Neuronal stem cell (in vitro differentiated cells): ENCODE data around the gene EXOSC5.

Source experiments
- DNase-seq: peaks from one replicate; pipeline ENCODE4 v3.0.0-alpha.2; 2013; ENCODE audit warnings: low spot score
- H2AFZ ChIP-seq: one replicate; pipeline ENCODE4 v1.6.1; 2013; ENCODE audit warnings: mild to moderate bottlenecking, low read length, inconsistent platforms
- H2AK5ac ChIP-seq: 2 replicates; pipeline ENCODE4 v1.6.1; 2013; ENCODE audit warnings: low read depth, mild to moderate bottlenecking, inconsistent platforms, low read length, moderate library complexity, mixed read lengths
- H2BK120ac ChIP-seq: 2 replicates; pipeline ENCODE4 v1.6.1; 2013; ENCODE audit warnings: low read depth, mild to moderate bottlenecking, inconsistent platforms, low read length, moderate library complexity, mixed read lengths
- H2BK12ac ChIP-seq: one replicate; pipeline ENCODE4 v1.6.1; 2013; ENCODE audit warnings: low read length, inconsistent platforms
- H2BK15ac ChIP-seq: 2 replicates; pipeline ENCODE4 v1.6.1; 2013; ENCODE audit warnings: mild to moderate bottlenecking, low read length, inconsistent platforms, mixed read lengths
- H2BK5ac ChIP-seq: one replicate; pipeline ENCODE4 v1.6.1; 2013; ENCODE audit warnings: inconsistent platforms, mild to moderate bottlenecking, low read length, moderate library complexity
- H3K14ac ChIP-seq: one replicate; pipeline ENCODE4 v1.6.1; 2013; ENCODE audit warnings: low read length, inconsistent platforms
- H3K18ac ChIP-seq: 2 replicates; pipeline ENCODE4 v1.6.1; 2013; ENCODE audit warnings: low read length, inconsistent platforms
- H3K23ac ChIP-seq: 2 replicates; pipeline ENCODE4 v1.6.1; 2013; ENCODE audit warnings: low read depth, mild to moderate bottlenecking, mixed read lengths, low read length, inconsistent platforms; ENCODE audit not compliant: poor library complexity
- H3K27ac ChIP-seq: replicated peaks from 3 replicates; pipeline ENCODE4 v1.5.1; 2013; ENCODE audit warnings: low read length, inconsistent platforms
- H3K27me3 ChIP-seq, 3 experiments: 2 replicates each; pipeline ENCODE4 v1.6.1; 2013; ENCODE audit warnings: low read length in 3 of 3, mild to moderate bottlenecking in 2 of 3, inconsistent platforms in 1 of 3, low read depth in 1 of 3, mixed read lengths in 1 of 3, moderate library complexity in 1 of 3; ENCODE audit not compliant: control insufficient read depth in 3 of 3, insufficient read depth in 3 of 3
- H3K36me3 ChIP-seq, 2 donors: replicated peaks in 1 of 2; 2 replicates each; pipeline ENCODE4 v1.6.1; 2013; ENCODE audit warnings: low read length in 2 of 2; ENCODE audit not compliant: control insufficient read depth in 2 of 2, insufficient read depth in 2 of 2
- H3K4ac ChIP-seq: 2 replicates; pipeline ENCODE4 v1.6.1; 2013; ENCODE audit warnings: inconsistent platforms, mild to moderate bottlenecking, low read length, moderate library complexity
- H3K4me1 ChIP-seq, 2 donors: 1 replicate in 1 of 2; 2 replicates in 1 of 2; pipeline ENCODE4 v1.6.1; 2013; ENCODE audit warnings: low read length in 2 of 2, low read depth in 1 of 2; ENCODE audit not compliant: control insufficient read depth in 2 of 2, insufficient read depth in 1 of 2
- H3K4me2 ChIP-seq: one replicate; pipeline ENCODE4 v1.6.1; 2013; ENCODE audit warnings: mild to moderate bottlenecking, low read length, inconsistent platforms; ENCODE audit not compliant: insufficient read depth, poor library complexity, severe bottlenecking
- H3K4me3 ChIP-seq, 2 donors: 2 replicates each; pipeline ENCODE4 v1.5.1; 2013; ENCODE audit warnings: low read length in 2 of 2, mild to moderate bottlenecking in 2 of 2, inconsistent platforms in 1 of 2, moderate library complexity in 1 of 2
- H3K79me1 ChIP-seq: one replicate; pipeline ENCODE4 v1.6.1; 2013; ENCODE audit warnings: low read depth, mild to moderate bottlenecking, inconsistent platforms, low read length, moderate library complexity
- H3K9ac ChIP-seq: one replicate; pipeline ENCODE4 v1.6.1; 2013; ENCODE audit warnings: mild to moderate bottlenecking, low read depth, low read length, inconsistent platforms; ENCODE audit not compliant: poor library complexity
- H3K9me3 ChIP-seq, 2 donors: replicated peaks in 1 of 2; 2 replicates each; pipeline versions ENCODE3 to v1.6.1; 2013; ENCODE audit warnings: low read length in 2 of 2, mild to moderate bottlenecking in 2 of 2, inconsistent platforms in 1 of 2, low read depth in 1 of 2, mixed read lengths in 1 of 2, moderate library complexity in 1 of 2; ENCODE audit not compliant: control insufficient read depth in 2 of 2, insufficient read depth in 1 of 2
- H4K8ac ChIP-seq: one replicate; pipeline ENCODE4 v1.6.1; 2013; ENCODE audit warnings: low read depth, mild to moderate bottlenecking, inconsistent platforms, low read length, moderate library complexity
- H4K91ac ChIP-seq: one replicate; pipeline ENCODE4 v1.6.1; 2013; ENCODE audit warnings: low read length, low read depth, mild to moderate bottlenecking, inconsistent platforms; ENCODE audit not compliant: poor library complexity
- WGBS, 2 donors: extraction: QIAGEN DNeasy Blood & Tissue Kit; methylation state at CpG; one replicate each; pipeline ENCODE4 v1.1.7; 2013; ENCODE audit warnings: missing lambda C conversion rate in 2 of 2, mixed read lengths in 1 of 2; ENCODE audit not compliant: insufficient read length in 2 of 2, insufficient replicate concordance in 1 of 2; ENCODE audit errors: extremely low coverage in 2 of 2; 5-methylcytosine and 5-hydroxymethylcytosine counted together

Gene EXOSC5

DNA sequence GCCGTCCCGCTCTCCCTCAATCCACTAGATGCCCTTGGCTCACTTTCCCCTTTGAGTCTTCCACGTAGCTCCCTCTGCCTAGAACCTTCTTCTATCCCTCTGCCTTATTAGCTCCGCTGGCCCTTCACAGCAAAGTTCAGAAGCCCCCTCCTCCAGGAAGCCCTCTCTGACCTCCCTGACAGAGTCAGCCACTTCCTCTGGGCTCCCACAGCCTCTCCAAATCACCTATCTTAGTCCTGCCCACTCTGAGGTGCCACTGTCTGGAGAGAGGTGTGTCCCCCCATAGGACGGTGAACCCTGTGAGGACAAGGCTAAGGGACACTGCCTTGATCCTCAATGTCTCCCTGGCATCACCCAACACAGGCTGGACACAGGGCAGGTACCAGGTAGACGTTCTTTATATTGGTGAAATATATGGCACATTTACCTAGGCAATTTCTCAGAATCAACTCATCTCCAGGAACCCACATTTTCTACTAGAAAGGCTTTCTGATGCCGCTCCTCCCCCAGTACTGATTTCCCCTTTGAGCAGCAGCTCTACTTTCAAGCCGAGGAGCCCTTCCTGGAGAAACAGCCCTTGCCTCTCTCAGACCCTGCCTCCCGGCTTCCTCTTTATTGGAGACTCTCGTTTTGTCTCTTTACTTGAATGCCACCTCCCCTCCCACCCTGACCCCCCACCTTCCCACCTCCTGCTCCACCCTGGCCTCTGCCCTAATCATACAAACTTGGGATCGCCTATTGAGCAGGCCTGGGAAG lies 40.0 kb downstream of the EXOSC5 start:
- H2BK5ac ChIP-seq = no peak overlapping the region
- WGBS, 2 donors = no CpG with 5 or more reads among the region's 11 CpGs

DNA sequence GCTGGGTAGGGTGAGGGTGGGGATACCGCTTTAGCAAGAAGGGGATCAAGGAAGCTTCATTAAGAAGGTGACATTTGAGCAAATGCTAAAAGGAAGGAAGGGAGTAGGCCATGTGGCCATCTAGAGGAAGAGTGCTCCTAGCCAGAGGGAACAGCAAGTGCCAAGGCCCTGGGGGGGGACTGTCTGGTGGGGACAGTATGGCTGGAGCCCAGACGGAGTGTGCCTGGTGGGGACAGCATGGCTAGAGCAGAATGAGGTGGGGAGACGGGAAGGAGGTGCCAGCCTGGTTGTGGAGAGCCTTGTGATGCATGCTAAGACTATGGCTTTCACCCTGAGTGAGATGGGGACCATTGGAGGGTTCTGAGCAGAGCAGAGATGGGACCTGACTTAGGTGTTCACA lies 41.4 kb downstream of the EXOSC5 start:
- Histone ChIP-seq H4K91ac (no peak overlapping the region), H4K8ac (no peak overlapping the region), H2AFZ (no peak overlapping the region), H3K36me3 (no peaks in the 10 kb centered on the region), H3K4me1 (peaks cover 12 to 20% of the 10 kb centered on the region in 2 donors), H2BK120ac (no peak overlapping the region), H3K18ac (no peak overlapping the region), H3K14ac (no peak overlapping the region), H2BK5ac (no peak overlapping the region), H3K23ac (no peak overlapping the region), H3K4me3 (no peak overlapping the region), H3K9ac (no peak overlapping the region), H3K4me2 (no peak overlapping the region), H2BK15ac (no peak overlapping the region), H2AK5ac (no peak overlapping the region), H3K27ac (no peak overlapping the region), H3K79me1 (no peaks in the 10 kb centered on the region), H3K9me3 (peaks cover 0 to 1% of the 10 kb centered on the region in 2 donors), H2BK12ac (no peak overlapping the region), H3K4ac (no peak overlapping the region), H3K27me3 (peaks cover 0 to 32% (median 25%) of the 10 kb centered on the region in 3 experiments)
- no CpG with 5 or more reads among the region's 3 CpGs for WGBS, 2 donors
- no peak for DNase-seq

More for the DNA sequence above, 40.0 kb downstream of the EXOSC5 start:
- peaks cover 3 to 9% of the 10 kb centered on the region in 2 donors for H3K4me1 ChIP-seq
- H3K9ac ChIP-seq = no peak overlapping the region
- no peak for DNase-seq
- H2AFZ ChIP-seq = no peak overlapping the region
- H3K27me3 ChIP-seq = peaks cover 0 to 19% (median 14%) of the 10 kb centered on the region in 3 experiments
- no peak overlapping the region for H3K4me3 ChIP-seq
- no peak overlapping the region for H3K27ac ChIP-seq
- H4K91ac ChIP-seq = no peak overlapping the region
- H2BK120ac ChIP-seq = no peak overlapping the region
- no peak overlapping the region for H2BK12ac ChIP-seq
- H3K4me2 ChIP-seq = no peak overlapping the region
- H3K79me1 ChIP-seq = no peaks in the 10 kb centered on the region
- H3K36me3 ChIP-seq = peaks cover 0 to 4% of the 10 kb centered on the region in 2 donors
- H2BK15ac ChIP-seq = no peak overlapping the region
- H4K8ac ChIP-seq = no peak overlapping the region
- H2AK5ac ChIP-seq = peak overlapping the region; percentile 88
- no peak overlapping the region for H3K18ac ChIP-seq
- H3K9me3 ChIP-seq = peaks cover 0 to 1% of the 10 kb centered on the region in 2 donors
- H3K4ac ChIP-seq = no peak overlapping the region
- no peak overlapping the region for H3K23ac ChIP-seq
- H3K14ac ChIP-seq = no peak overlapping the region

DNA sequence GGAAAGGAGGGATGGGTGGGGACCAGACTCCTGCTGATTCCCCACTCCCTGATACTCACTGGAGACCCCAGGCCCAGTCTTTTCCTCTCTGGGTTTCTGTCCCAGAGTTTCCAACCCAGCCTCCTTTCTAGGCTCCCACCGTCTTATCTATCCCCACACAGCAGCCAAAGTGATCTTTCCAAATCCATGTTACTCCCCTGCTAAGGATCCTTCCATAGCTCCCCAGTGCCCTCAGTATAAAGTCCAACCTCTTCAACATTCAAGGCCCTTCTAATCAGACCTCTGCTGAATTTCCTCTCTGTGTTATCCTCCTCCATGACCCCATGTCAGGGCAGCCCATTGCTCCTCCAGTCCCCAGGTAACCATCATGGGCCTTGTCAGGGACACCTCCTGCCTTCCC lies 42.1 kb downstream of the EXOSC5 start:
- no peak overlapping the region for H3K23ac ChIP-seq
- H2AFZ ChIP-seq = no peak overlapping the region
- DNase-seq = no peak
- no peak overlapping the region for H3K18ac ChIP-seq
- no peak overlapping the region for H2BK5ac ChIP-seq
- peaks cover 14 to 23% of the 10 kb centered on the region in 2 donors for H3K4me1 ChIP-seq
- H3K4me2 ChIP-seq = no peak overlapping the region
- no peak overlapping the region for H3K4ac ChIP-seq
- H3K27me3 ChIP-seq = peaks cover 0 to 37% (median 25%) of the 10 kb centered on the region in 3 experiments
- no peak overlapping the region for H2BK15ac ChIP-seq
- no peak overlapping the region for H2BK12ac ChIP-seq
- no peak overlapping the region for H4K91ac ChIP-seq
- peak overlapping the region; percentile 89 for H2AK5ac ChIP-seq
- H3K4me3 ChIP-seq = no peak overlapping the region
- no CpG with 5 or more reads among the region's 1 CpG for whole genome bisulfite sequencing, 2 donors
- no peak overlapping the region for H3K9ac ChIP-seq
- no peak overlapping the region for H4K8ac ChIP-seq
- no peak overlapping the region for H3K14ac ChIP-seq
- no peak overlapping the region for H2BK120ac ChIP-seq
- H3K9me3 ChIP-seq = peaks cover 0 to 1% of the 10 kb centered on the region in 2 donors
- H3K79me1 ChIP-seq = no peaks in the 10 kb centered on the region
- no peak overlapping the region for H3K27ac ChIP-seq
- no peaks in the 10 kb centered on the region for H3K36me3 ChIP-seq

DNA sequence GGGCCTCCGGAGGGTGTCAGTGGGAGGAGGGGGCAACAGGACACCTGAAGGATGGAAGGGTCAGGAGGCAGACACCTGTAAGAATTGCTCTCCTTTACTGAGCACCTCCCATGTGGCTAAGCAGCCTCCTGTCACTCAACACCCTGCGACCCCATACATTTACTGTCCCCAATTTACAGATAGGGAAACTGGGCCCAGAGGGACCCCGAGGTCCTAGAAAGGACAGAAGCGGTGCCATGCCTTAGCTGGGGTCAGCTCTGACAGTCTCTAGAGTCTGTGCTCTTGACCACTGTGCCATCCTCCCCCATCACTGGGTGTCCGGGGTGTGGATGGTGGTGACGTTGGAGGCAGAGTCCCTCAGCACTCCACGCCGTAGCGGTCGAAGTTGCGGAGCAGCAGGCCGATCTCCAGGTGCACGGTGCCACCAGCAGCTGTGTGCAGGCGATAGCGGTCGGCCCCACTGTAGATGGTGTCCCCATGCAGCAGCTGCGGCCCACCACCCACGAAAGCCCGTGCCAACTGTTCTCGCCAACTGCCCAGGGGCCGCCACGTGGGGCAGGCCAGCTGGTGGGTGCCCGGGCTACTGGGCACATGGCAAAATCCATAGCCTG lies 42.7 kb downstream of the EXOSC5 start:
- Histone ChIP-seq H2AFZ (peak overlapping the region; percentile 99), H2BK120ac (no peak overlapping the region), H3K9ac (peak overlapping the region; percentile 30), H4K8ac (no peak overlapping the region), H3K4me1 (peaks cover 14 to 23% of the 10 kb centered on the region in 2 donors), H3K27me3 (peaks cover 0 to 41% (median 25%) of the 10 kb centered on the region in 3 experiments), H3K9me3 (peaks cover 0 to 1% of the 10 kb centered on the region in 2 donors), H2AK5ac (peak overlapping the region; percentile 89), H3K23ac (peak overlapping the region; percentile 37), H2BK12ac (peak overlapping the region; percentile 47), H3K14ac (no peak overlapping the region), H2BK5ac (no peak overlapping the region), H3K36me3 (no peaks in the 10 kb centered on the region), H3K4me2 (no peak overlapping the region), H3K4ac (no peak overlapping the region), H3K4me3 (peak overlapping the region; percentile 49 to 73), H3K18ac (peak overlapping the region; percentile 59), H3K79me1 (no peaks in the 10 kb centered on the region), H3K27ac (no peak overlapping the region), H4K91ac (no peak overlapping the region), H2BK15ac (peak overlapping the region; percentile 72)
- DNase-seq = no peak
- WGBS, 2 donors = no CpG with 5 or more reads among the region's 23 CpGs
